HCT116 (cell line): ENCODE data around the gene RBM14. TPM values are rescaled to one million over a fixed set of nuclear protein-coding genes. Genes with fewer than 3 reads are reported as not detected.
"Not testable (repeated sequence)": the region's sequence is repeated elsewhere in the genome, so short reads cannot be mapped to it uniquely, and the experiment has no call there.

Experiments
- ATAC-seq: fragments of 200-7000 bp; cut with Tn5 transposase; 2 replicates; pipeline ENCODE4 v1.9.1; 2020; ENCODE audit warnings: mild to moderate bottlenecking, moderate library complexity
- BruUV-seq: library from RNA; stranded (reverse); fragments of 400-500 nt; replicated peaks from 2 replicates; lab custom pipeline; 2021; lab: Mats Ljungman, UMichigan
- CTCF ChIA-PET: fragments of 300-600 bp; sonication (Branson Sonifier 250); formaldehyde crosslinking; loops from one replicate; lab custom pipeline; 2021; ENCODE audit warnings: antibody characterized with exemption; lab: Charles Lee
- POLR2A ChIA-PET: fragments of 300-600, 350-600 bp; sonication (Branson Sonifier 250); formaldehyde crosslinking; loops from one replicate; lab custom pipeline; 2021; ENCODE audit warnings: antibody characterized with exemption; lab: Charles Lee
- RAD21 ChIA-PET, 2 experiments: fragments of 300-600 bp; sonication (Branson Sonifier 250); formaldehyde crosslinking; loops; one replicate each; lab custom pipeline; 2023; ENCODE audit warnings: low total read pairs in 2 of 2; ENCODE audit not compliant: uncharacterized antibody in 2 of 2, unreplicated experiment in 2 of 2, low non-redundant PET in 1 of 2; lab: Charles Lee
- DNase-seq: peaks from one replicate; pipeline ENCODE4 v3.0.0-alpha.2; 2010; ENCODE audit warnings: low read depth, low spot score
- H2AFZ ChIP-seq: fragments of 200-600 bp; shearing (Covaris generic), sonication (generic); 2 replicates; pipeline ENCODE4 v1.6.1; 2017; ENCODE audit warnings: low read depth, mixed run types, mixed read lengths, antibody characterized with exemption, low read length; ENCODE audit not compliant: poor library complexity, severe bottlenecking
- H3K27ac ChIP-seq: 2 replicates; pipeline ENCODE4 v1.5.1; 2012; ENCODE audit warnings: low read depth, low read length
- H3K27me3 ChIP-seq: fragments of 200-600 bp; sonication (generic); 2 replicates; pipeline ENCODE4 v1.6.1; 2016; ENCODE audit warnings: mixed run types, low read length, mixed read lengths; ENCODE audit not compliant: insufficient read depth
- H3K36me3 ChIP-seq, 2 experiments: fragments of 200-500 bp in 1 of 2; fragments of 200-600 bp in 1 of 2; sonication (Bioruptor generic) in 1 of 2; sonication (generic) in 1 of 2; 2 replicates each; pipeline versions ENCODE4 v1.5.1 to v1.6.1; 2014 to 2016; ENCODE audit warnings: low read length in 2 of 2, inconsistent platforms in 1 of 2, mixed read lengths in 1 of 2, mixed run types in 1 of 2; ENCODE audit not compliant: insufficient read depth in 2 of 2, control insufficient read depth in 1 of 2
- H3K4me1 ChIP-seq, 2 experiments: fragments of 200-600 bp in 1 of 2; sonication (generic) in 1 of 2; 2 replicates each; pipeline versions ENCODE4 v1.5.1 to v1.6.1; 2012 to 2017; ENCODE audit warnings: low read length in 2 of 2, inconsistent platforms in 1 of 2, mild to moderate bottlenecking in 1 of 2, mixed read lengths in 1 of 2, mixed run types in 1 of 2, moderate library complexity in 1 of 2; ENCODE audit not compliant: insufficient read depth in 2 of 2, control insufficient read depth in 1 of 2
- H3K4me2 ChIP-seq: fragments of 200-600 bp; sonication (generic); 2 replicates; pipeline ENCODE4 v1.6.1; 2017; ENCODE audit warnings: mixed run types, low read length, mixed read lengths
- H3K4me3 ChIP-seq, 2 experiments: fragments of 200-600 bp in 1 of 2; sonication (generic) in 1 of 2; replicated peaks in 1 of 2; 2 replicates each; pipeline ENCODE4 v1.5.1; 2011 to 2016; ENCODE audit warnings: low read length in 2 of 2, control low read depth in 1 of 2, low read depth in 1 of 2, mild to moderate bottlenecking in 1 of 2, mixed read lengths in 1 of 2, mixed run types in 1 of 2
- H3K79me2 ChIP-seq: fragments of 200-600 bp; sonication (generic); 2 replicates; pipeline ENCODE4 v1.6.1; 2017; ENCODE audit warnings: mild to moderate bottlenecking, mixed run types, low read length, moderate library complexity, mixed read lengths; ENCODE audit not compliant: insufficient read depth
- H3K9ac ChIP-seq: fragments of 200-600 bp; sonication (generic); 2 replicates; pipeline ENCODE4 v1.6.1; 2016; ENCODE audit warnings: low read length, mixed read lengths
- H3K9me2 ChIP-seq: fragments of 200-600 bp; sonication (generic), shearing (Covaris generic); 2 replicates; pipeline ENCODE4 v1.6.1; 2017; ENCODE audit warnings: mixed run types, mild to moderate bottlenecking, moderate library complexity; ENCODE audit not compliant: insufficient read depth
- H3K9me3 ChIP-seq, 2 experiments: fragments of 200-500 bp in 1 of 2; fragments of 200-600 bp in 1 of 2; sonication (Bioruptor generic) in 1 of 2; sonication (generic) in 1 of 2; 2 replicates each; pipeline ENCODE4 v1.6.1; 2014 to 2017; ENCODE audit warnings: low read length in 2 of 2, mixed read lengths in 2 of 2, inconsistent platforms in 1 of 2, low read depth in 1 of 2, mild to moderate bottlenecking in 1 of 2, mixed run types in 1 of 2, moderate library complexity in 1 of 2; ENCODE audit not compliant: control insufficient read depth in 1 of 2, insufficient read depth in 1 of 2
- H4K20me1 ChIP-seq: fragments of 200-600 bp; sonication (generic), shearing (Covaris generic); 2 replicates; pipeline ENCODE4 v1.6.1; 2017; ENCODE audit warnings: mixed run types, mild to moderate bottlenecking, moderate library complexity; ENCODE audit not compliant: insufficient read depth
- CBX3 ChIP-seq: IDR thresholded peaks from 2 replicates; pipeline ENCODE4 v1.6.1; 2012; ENCODE audit warnings: low read depth
- CEBPB ChIP-seq: IDR thresholded peaks from 2 replicates; pipeline ENCODE4 v1.6.1; 2012; ENCODE audit warnings: low read depth
- EZH2phosphoT487 ChIP-seq: fragments of 200-600 bp; IDR thresholded peaks from 2 replicates; pipeline ENCODE4 v1.6.1; 2018; ENCODE audit warnings: antibody characterized with exemption, borderline replicate concordance
- FOSL1 ChIP-seq: IDR thresholded peaks from 2 replicates; pipeline ENCODE4 v1.6.1; 2012; ENCODE audit warnings: low read depth
- JUND ChIP-seq: IDR thresholded peaks from 2 replicates; pipeline ENCODE4 v1.6.1; 2012
- SP1 ChIP-seq: IDR thresholded peaks from 2 replicates; pipeline ENCODE4 v1.6.1; 2012; ENCODE audit warnings: low read depth
- ZNF274 ChIP-seq: fragments of 200-500 bp; sonication (Bioruptor generic); IDR thresholded peaks from 2 replicates; pipeline ENCODE4 v1.6.1; 2014; ENCODE audit warnings: mild to moderate bottlenecking, low read depth, low read length, inconsistent platforms
- intact Hi-C: fragments of 100-400 bp; cut with micrococcal nuclease; formaldehyde crosslinking; loops from 2 replicates; pipeline ENCODE4 v1.10.0; 2022
- total RNA-seq: library from RNA; stranded (reverse); gene quantifications from one replicate; pipeline ENCODE4 v1.2.1, GENCODE V29; 2021; ENCODE audit not compliant: unreplicated experiment
- TF ChIP-seq, protein P1 (sequence below): IDR thresholded peaks from 2 replicates; pipeline ENCODE4 v1.6.1; 2011; ENCODE audit warnings: mild to moderate bottlenecking, low read length, moderate library complexity; ENCODE audit not compliant: insufficient replicate concordance; ENCODE audit errors: extremely low read depth

The RBM14 gene
- total RNA-seq, 1 experiment from 2014 or later, result 95.3 TPM

DNA sequence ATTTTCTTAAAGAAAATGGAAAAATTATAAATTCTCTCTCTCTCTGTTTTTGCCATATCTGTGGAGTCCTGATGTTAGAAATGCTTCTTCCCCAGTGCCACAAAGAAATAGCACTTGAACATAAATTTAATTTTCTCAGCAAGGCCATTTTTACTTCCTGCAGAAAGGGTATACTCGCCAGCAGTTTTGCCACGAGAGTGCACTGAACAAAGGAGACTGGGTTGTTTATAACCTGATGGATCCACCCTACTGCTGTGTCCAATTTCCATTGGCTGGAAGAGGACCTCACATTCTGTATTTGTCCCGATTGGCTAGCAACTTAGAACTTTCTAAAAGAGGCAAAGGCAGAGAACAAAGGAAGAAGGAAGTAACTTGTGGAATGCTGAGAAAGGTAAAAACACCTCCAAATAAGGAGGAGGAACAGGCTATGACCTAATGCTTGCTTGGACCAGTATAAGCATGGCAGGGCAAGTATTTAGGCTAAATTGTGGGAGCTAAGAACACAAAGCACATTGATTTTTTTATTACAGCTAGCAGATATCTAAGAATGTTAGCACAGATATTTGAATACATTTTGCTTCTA, 33.8 kb upstream of the RBM14 start:
- H3K9me2 ChIP-seq, H3K4me1 ChIP-seq, BruUV-seq, H3K9me3 ChIP-seq, ATAC-seq, DNase-seq, POLR2A ChIA-PET, H3K4me3 ChIP-seq, intact Hi-C loops, H2AFZ ChIP-seq, H3K4me2 ChIP-seq, H3K36me3 ChIP-seq, CTCF ChIA-PET, H4K20me1 ChIP-seq, RAD21 ChIA-PET, H3K9ac ChIP-seq, H3K27me3 ChIP-seq, H3K79me2 ChIP-seq, H3K27ac ChIP-seq: not testable (repeated sequence)
- TF ChIP-seq CBX3, result peak; percentile 38; the same call in 1 of the 2 replicates

DNA sequence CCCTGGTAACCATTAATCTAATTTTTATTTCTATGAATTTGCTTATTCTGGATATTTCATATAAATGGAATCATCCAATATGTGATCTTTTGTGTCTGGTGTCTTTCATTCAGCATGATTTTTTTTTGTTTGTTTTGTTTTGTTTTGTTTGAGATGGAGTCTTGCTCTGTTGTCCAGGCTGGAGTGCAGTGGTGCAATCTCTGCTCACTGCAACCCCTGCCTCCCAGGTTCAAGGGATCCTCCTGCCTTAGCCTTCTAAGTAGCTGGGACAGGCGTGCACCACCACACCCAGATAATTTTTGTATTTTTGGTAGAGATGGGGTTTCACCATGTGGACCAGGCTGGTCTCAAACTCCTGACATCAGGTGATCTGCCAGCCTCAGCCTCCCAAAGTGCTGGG, 31.0 kb upstream of the RBM14 start:
- not testable (repeated sequence) for BruUV-seq

DNA sequence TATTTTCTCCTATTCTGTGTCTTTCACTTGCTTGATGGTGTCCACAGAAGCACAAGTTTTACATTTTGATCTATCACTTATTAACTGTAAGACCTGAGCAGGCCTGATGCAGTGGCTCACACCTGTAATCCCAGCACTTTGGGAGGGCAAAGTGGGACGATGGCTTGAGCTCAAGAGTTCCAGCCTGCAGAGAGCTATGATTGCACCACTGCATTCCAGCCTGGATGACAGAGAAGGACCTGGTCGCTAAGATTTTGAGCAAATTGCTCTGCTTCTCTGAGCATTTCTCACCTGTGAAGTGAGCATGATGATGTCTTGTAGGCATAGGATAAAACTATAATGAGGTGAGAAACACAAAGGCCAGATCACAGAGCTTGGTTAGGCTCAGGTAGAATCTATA, 30.3 kb upstream of the RBM14 start:
- no peaks in the 10 kb centered on the region for H3K9me2 ChIP-seq
- no peaks in the 10 kb centered on the region for H3K4me1 ChIP-seq
- no peaks in the 10 kb centered on the region for H3K36me3 ChIP-seq
- no peak overlapping the region for H3K4me2 ChIP-seq
- BruUV-seq, result no TSS peak
- H4K20me1 ChIP-seq, result no peaks in the 10 kb centered on the region
- no peaks in the 10 kb centered on the region for H3K79me2 ChIP-seq
- intact Hi-C loops, result no loop called here
- H3K9ac ChIP-seq, result no peak overlapping the region
- ChIA-PET CTCF (no interaction called here), RAD21 (no interaction called here), POLR2A (no interaction called here)
- peaks cover 3% of the 10 kb centered on the region in 2 experiments; a peak in 1 of 4 replicates for H3K9me3 ChIP-seq
- DNase-seq (no peak), ATAC-seq (no peak)
- H2AFZ ChIP-seq, result no peak overlapping the region
- H3K27me3 ChIP-seq, result no peaks in the 10 kb centered on the region
- H3K4me3 ChIP-seq, result no peak overlapping the region
- no peak overlapping the region for H3K27ac ChIP-seq
- TF ChIP-seq SP1, result no peak
- TF ChIP-seq CEBPB, result no peak
- no peak for TF ChIP-seq JUND
- TF ChIP-seq, protein P1, sequence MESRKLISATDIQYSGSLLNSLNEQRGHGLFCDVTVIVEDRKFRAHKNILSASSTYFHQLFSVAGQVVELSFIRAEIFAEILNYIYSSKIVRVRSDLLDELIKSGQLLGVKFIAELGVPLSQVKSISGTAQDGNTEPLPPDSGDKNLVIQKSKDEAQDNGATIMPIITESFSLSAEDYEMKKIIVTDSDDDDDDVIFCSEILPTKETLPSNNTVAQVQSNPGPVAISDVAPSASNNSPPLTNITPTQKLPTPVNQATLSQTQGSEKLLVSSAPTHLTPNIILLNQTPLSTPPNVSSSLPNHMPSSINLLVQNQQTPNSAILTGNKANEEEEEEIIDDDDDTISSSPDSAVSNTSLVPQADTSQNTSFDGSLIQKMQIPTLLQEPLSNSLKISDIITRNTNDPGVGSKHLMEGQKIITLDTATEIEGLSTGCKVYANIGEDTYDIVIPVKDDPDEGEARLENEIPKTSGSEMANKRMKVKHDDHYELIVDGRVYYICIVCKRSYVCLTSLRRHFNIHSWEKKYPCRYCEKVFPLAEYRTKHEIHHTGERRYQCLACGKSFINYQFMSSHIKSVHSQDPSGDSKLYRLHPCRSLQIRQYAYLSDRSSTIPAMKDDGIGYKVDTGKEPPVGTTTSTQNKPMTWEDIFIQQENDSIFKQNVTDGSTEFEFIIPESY, result no peak
- TF ChIP-seq EZH2phosphoT487, result no peak
- TF ChIP-seq ZNF274, result no peak
- no peak for TF ChIP-seq FOSL1

More for the DNA sequence above, 31.0 kb upstream of the RBM14 start:
- POLR2A ChIA-PET, H3K4me3 ChIP-seq, intact Hi-C loops, H3K36me3 ChIP-seq, H3K9me2 ChIP-seq, H3K4me1 ChIP-seq, H4K20me1 ChIP-seq, DNase-seq, H2AFZ ChIP-seq, RAD21 ChIA-PET, ATAC-seq, H3K27me3 ChIP-seq, H3K9me3 ChIP-seq, H3K9ac ChIP-seq, H3K4me2 ChIP-seq, H3K79me2 ChIP-seq, H3K27ac ChIP-seq, CTCF ChIA-PET: not testable (repeated sequence)
